Measurements from ENCODE around the gene APBB1IP.

GRCh38 chr10:26488344-26488743 is 50.2 kb downstream of the APBB1IP start:
- TF ChIP-seq CTCF (IDR thresholded peaks at IDR 0.05) = no peak
- TF ChIP-seq POLR2AphosphoS5 (IDR thresholded peaks at IDR 0.05) = no peak
